ENCODE data around the gene ASIC5.

ASIC5 gene

GRCh38 chr4:155866177-155866576 lies at the start of gene ASIC5:
TSS of gene ASIC5 (minus strand) at chr4:155866277. CDS start at chr4:155866226, 51 bp downstream.
- H3K27ac ChIP-seq = no peak within 1 kb of the TSS
- no peak for TF ChIP-seq CTCF (conservative IDR thresholded peaks at IDR 0.05)

GRCh38 chr4:155914782-155915181 lies 48.7 kb upstream of the ASIC5 start:
- no peak for TF ChIP-seq CTCF (conservative IDR thresholded peaks at IDR 0.05)
- H3K27ac ChIP-seq = peak overlapping the region; percentile 53

- no peak overlapping the region for H3K27ac ChIP-seq
These were observed 45.8 kb upstream of the ASIC5 start for GRCh38 chr4:155911905-155912304.

GRCh38 chr4:155909615-155910226 lies 43.6 kb upstream of the ASIC5 start:
- no peak overlapping the region for H3K27ac ChIP-seq
- TF ChIP-seq CTCF (conservative IDR thresholded peaks at IDR 0.05) = no peak

More at GRCh38 chr4:155911905-155912304, 45.8 kb upstream of the ASIC5 start:
- no peak for TF ChIP-seq CTCF (conservative IDR thresholded peaks at IDR 0.05)

GRCh38 chr4:155908187-155909139 lies 42.4 kb upstream of the ASIC5 start:
- TF ChIP-seq CTCF (conservative IDR thresholded peaks at IDR 0.05) = no peak

GRCh38 chr4:155907556-155907955 lies 41.5 kb upstream of the ASIC5 start:
- no peak for TF ChIP-seq CTCF (conservative IDR thresholded peaks at IDR 0.05)
- H3K27ac ChIP-seq = no peak overlapping the region

More at GRCh38 chr4:155908187-155909139, 42.4 kb upstream of the ASIC5 start:
- H3K27ac ChIP-seq = no peak overlapping the region

GRCh38 chr4:155906554-155907247 lies 40.6 kb upstream of the ASIC5 start:
- H3K27ac ChIP-seq = no peak overlapping the region
- no peak for TF ChIP-seq CTCF (conservative IDR thresholded peaks at IDR 0.05)
